HG02852 (cell line): ENCODE data around the gene MTMR10.

Source experiments
- ATAC-seq: cut with Tn5 transposase; IDR thresholded peaks from one replicate; pipeline ENCODE4 v1.9.1; 2021; ENCODE audit warnings: mild to moderate bottlenecking, moderate library complexity; ENCODE audit not compliant: unreplicated experiment

MTMR10 gene

DNA sequence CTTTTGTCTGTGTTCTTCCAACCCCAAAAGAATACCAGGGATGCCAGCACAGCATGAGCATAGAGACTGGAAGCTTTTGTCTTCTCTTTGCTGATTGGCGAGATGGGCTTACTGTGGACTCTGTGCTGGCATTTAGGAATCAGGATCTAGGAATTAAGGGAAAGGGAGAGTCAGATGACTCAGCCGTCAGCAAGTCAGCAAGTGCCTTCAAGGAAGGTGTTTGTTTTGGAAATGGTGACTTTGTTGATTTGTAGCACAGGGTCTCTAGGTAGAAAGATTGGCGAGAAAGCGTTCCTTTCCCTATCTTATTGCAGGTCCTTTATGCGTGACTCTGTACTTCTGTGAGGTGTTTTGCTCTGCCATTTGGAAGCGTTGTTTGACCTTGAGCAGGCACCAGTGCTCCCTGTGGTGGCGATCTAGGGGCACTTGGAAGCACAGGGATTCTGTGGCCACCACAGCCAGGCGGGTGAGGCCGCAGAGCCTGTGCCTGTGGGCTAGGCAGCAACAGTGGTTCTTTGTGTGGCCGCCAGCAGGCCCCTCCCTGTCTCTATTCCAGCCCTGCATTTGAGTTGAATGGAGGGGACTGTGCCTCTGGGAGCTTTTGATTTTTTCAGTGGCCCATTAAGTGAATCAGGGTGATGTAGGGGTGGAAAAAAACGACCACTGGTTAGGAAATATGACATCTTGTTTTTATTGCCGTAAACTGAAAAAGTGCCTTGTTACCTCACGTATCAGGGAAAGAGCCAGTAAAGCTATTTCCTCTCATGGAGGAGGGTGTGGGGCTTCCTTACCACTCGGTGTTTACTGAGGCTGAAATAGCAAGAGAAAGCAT lies 68.7 kb downstream of the MTMR10 start:
- no peak for ATAC-seq

DNA sequence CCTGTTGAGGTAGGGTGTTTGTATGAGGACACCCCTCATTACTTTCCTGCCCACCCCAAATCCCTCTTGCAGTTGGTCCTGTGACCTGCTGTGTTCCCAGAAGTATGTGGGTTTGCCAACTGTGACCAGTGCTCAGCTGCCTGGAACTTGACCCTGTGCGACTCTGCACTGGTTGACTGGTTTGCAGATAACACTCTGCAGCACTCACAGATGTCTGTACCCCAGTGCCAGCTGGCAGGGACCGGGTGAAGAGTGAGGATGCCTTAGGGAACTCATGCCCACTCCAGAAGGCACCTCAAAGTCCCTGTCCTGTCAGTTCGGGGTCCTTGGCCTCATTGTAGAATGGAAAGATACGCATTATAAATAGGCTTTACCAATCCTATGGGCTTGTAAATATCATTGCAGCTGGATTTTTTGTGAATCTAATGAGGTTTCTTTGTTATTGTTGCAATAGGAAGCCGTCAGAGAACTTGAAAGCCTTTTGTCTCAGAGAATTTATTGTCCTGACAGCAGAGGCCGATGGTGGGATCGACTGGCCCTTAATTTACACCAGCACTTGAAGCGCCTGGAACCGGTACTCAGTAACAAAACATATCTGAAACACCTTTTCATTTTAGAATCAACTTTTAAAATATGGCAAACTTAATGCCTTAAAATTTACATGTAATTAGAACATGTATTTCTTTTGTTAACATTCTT lies 69.5 kb downstream of the MTMR10 start:
- no peak for ATAC-seq

DNA sequence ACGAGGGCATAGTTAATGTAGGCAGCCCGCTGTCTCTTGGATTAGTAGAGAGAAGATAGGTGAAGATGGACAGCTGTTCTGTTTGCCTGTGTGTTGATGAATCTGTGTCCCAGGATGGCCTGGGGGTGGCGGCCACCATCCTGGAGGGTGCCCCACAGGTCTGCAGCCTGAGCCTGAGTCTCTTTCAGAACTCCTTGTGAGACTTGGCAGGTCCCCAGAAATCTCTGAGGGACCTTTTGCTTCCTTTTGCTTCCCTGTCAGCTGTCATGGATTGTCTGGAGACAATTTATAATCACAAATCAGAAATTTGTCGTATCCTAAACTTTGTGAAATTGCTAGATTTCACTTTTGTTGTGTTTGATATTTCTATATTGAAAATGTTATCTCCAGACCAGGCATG lies 70.3 kb downstream of the MTMR10 start:
- no peak for ATAC-seq

DNA sequence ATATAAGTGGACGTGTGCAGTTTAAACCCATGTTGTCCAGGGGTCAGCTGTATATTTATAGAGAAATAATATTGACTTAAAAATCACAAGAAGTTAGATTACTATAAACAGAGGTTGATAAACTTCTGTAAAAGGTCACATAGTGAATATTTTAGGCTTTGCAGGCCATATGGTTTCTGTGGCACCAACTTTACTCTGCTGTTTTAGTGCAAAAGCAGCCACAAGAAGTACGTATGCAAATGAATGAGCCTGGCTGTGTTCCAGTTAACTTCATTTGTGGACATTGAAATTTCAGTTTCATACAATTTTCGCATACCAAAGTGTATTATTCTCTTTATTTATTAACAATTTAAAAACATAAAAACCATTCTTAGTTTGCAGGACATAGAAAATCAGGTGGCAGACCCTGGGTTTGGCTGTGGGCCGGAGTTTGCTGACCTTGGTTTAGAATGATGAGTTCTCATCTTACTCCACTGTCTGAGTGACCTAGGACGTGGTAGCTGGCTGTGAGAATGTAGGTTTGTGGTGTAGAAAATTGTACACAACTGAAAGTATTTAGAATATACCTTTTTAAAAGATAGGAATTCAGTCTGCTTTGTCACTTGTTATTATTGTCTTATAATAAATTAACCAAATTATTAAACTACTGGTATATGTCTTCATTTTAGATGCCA lies 71.4 kb downstream of the MTMR10 start:
- no peak for ATAC-seq

DNA sequence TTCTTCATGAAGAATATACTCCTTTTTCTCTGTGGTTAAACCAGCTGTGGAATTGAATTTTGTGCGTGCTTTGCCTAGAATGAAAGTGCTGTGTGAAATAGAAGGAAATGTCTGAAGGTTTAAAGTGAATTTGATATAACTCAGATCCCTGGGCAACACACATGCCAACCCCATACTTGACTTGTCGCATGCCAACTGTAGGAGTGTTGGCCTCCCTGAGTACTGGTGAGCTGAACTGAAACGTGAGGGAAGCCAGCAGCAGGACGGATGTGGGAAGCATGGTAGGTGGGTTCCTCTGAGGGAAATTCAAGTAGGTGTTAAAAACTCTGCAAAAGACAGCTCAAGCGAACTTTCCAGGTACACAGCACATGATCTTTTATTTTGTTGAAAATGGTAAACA lies 73.1 kb downstream of the MTMR10 start:
- ATAC-seq = no peak

DNA sequence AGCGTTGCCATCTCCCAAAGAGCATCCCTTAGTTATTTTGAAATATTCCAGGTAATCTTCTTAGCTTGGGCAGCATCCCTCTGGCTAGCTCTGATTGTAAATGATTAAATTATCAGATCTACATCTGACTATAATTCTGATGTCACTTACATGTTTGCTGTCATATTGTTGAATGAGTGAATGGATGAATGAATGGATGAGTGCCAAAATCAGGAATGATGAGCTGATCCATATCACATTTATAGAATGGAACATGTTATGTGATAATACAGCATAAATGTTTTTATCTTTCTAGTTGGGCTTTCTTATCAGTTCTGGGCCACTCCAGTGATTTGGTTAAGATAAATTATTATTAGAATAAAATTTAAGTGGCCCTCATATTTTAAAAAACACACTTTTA lies 73.8 kb downstream of the MTMR10 start:
- ATAC-seq = no peak

DNA sequence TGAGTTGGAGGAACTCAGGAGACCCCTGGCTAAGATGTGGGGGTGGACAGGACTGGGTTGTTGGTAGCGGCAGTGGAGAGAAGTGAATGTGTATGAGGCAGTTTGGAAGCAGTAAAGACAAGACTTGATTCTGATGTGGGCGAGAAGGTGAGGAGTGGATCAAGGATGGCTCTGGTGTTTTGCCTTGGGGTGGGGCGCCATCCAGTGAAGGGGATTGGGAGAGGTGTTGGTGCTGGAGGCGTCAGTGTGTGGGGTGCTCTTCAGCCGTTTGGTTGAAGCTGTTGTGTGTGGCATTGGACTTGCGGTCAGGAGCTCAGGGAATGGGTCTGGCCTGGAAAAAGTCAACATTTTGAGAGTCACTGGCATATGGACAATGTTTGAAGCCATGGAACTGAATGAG lies 74.4 kb downstream of the MTMR10 start:
- ATAC-seq = no peak

DNA sequence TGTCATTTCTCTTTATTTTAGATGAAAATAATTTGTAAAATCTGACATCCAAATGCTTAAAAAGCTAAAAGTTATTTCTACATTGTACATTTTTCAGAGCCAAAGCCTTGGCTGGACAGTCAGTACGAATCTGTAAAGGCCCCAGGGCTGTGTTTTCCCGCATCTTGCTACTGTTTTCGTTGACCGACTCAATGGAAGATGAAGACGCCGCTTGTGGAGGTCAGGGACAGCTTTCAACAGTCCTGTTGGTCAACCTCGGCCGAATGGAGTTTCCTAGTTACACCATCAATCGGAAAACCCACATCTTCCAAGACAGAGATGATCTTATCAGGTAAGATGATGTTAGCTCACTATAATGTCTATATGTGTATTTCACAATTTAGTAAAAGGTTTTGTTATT lies 77.7 kb downstream of the MTMR10 start:
- no peak for ATAC-seq

DNA sequence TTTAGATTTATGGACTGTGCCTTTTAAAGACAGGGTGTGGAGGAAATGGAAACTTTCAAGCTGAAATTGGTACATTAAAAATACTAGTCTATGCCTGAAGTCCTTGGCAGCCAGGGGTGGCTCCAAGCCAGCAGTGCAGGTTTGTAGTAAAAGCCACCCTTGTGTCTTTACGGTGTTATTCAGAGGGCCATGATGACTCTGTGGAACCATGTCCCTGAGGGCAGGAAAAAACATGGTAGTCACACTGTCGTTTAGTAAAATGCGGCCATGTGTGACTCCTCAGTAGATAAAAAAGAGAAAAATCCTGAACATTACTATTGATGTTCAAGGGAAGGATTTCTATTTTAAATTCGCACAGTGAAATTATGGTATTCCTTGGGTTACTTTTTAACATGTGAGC lies 85.1 kb downstream of the MTMR10 start:
- ATAC-seq = no peak

DNA sequence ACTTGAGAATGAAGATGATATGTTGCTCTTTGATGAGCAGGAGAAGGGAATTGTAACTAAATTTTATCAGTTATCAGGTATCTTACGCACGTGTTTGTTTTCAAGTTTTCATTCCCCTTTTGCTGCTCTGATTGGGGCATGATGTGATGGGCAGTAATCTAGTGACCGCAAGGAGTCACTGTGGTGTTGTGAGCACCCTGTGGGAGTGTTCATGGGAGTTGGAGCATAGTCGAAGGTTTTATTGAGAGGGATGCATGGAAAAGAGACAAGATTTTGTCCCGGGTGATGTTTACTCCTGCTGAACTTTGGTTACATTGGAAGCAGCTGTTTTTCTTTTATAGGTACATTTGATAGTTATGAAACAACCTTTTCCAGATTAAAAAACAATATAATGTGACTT lies 85.6 kb downstream of the MTMR10 start:
- no peak for ATAC-seq

DNA sequence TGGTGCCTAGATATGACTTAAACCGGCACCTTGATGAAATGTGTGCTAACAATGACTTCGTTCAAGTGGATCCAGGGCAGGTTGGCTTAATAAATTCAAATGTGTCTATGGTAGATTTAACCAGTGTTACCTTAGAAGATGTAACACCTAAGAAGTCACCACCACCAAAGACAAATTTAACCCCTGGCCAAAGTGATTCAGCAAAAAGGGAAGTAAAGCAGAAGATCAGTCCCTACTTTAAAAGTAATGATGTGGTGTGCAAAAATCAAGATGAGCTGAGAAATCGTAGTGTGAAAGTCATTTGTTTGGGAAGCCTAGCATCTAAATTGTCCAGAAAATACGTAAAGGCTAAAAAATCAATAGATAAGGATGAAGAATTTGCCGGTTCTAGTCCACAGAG lies 86.6 kb downstream of the MTMR10 start:
- ATAC-seq = no peak

DNA sequence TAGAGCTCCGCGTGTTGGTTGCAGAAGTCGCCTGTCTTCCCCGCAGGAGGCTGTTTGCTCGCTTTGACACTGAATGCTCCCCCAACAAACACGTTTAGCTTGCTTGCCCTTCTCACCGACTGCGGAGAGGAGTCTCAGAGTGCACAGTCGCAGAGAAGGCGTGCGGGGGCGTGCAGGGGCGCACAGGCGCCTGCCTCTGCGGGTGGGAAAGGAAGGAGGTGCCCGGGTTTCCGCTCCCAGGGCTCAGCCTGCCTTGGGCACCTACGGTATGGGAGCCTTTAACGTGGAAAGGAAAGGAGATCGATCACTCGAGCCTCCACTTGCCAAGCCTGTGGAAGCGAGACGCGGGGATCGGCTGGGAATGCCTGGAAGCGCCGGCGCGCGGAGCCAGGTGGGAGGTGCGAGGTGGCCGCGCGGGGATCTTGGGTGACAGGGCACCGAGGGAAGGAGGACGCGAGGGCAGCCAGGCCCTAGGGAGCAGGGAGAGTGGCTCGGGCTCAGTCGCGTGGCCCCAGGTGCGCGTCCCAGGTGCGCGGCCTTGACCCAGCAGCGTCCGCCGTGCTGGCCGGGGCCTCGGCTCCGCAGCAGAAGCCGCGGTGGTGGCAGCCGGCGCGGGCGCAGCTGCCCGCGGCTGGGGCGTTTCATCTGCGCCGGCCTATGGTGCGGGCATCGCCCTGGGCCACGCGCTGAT lies 87.8 kb downstream of the MTMR10 start, which contains the start of gene FAN1:
TSS of gene FAN1 (plus strand) at position 419 of the 691 bp plus-strand sequence. CDS start 749 bp downstream, outside the sequence.
- ATAC-seq = peak; percentile 86

DNA sequence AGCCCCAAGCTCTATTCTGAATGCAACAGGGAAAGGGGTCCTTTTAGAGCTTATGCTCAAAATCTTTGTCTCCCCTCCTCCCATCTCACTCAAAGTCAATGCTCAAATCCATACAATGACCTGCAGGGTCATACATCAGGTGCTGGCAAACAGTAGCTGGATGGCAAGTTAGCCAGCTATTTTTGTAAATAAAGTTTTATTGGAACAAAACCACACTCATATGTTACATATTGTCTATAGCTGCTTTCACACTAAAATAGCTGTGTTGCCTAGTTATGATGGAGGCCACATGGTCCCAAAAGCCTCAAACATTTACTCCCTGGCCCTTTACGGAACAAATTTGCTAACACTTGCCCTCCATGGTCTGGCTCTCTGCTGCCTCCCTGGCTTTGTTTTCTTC lies 89.5 kb downstream of the MTMR10 start:
- no peak for ATAC-seq

DNA sequence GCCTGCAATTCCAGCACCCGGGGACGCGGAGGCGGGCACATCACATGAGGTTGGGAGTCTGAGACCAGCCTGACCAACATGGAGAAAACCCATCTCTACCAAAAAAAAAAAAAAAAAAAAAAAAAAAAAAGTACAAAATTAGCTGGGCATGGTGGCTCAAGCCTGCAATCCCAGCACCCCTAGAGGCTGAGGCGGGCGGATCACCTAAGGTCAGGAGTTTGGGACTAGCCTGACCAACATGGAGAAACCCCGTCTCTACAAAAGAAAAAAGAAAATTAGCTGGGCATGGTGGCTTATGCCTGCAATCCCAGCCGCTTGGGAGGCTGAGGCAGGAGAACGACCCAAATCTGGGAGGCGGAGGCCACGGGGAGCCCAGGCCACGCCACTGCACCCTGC lies 95.2 kb downstream of the MTMR10 start:
- ATAC-seq = no peak

DNA sequence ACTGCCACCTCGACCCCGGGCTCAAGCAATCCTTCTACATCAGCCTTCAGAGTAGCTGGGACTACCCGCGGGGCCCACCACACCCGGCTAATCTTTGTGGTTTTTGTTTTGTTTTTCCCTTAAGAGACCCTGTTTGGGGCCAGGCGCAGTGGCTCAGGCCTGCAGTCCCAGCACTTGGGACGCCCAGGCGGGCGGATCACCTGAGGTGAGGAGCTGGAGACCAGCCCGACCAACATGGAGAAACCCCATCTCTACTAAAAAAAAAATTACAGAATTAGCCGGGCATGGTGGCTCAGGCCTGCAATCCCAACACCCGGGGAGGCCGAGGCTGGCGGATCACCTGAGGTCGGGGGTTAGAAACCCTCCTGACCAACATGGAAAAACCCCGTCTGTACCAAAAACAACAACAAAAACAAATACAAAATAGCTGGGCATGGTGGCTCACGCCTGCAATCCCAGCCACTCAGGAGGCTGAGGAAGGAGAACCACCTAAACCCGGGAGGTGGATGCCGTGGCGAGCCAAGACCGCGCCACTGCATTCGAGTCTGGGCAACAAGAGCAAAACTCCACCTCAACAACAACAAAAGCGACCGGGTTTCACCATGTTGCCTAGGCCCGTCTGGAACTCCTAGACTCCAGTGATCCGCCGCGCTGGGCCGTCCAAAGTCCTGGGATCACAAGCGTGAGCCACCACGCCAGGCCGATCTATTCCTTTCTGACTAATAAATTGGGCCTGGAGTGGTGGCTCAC lies 95.8 kb downstream of the MTMR10 start:
- ATAC-seq = no peak

DNA sequence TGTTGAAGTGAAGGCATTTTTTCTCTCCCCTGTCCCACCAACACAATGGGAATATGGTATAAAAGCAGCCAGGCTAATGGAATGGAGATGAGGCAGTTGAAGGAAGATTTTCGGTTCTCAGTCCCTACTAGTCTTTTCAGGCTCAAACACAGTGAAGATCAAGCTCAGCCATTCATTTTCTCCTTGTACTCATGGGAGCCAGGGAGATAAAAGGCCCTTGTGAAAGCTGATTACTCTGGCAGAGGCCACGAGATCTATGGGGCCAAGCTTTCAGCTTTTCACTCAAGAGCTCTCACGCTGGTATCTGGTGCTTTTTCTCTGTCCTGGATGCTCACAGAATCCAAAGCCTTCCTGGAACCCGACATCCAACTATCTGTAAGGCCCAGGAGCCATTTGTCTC lies 102.2 kb downstream of the MTMR10 start:
- no peak for ATAC-seq
